SH-SY5Y (cell line): ENCODE measurements around the gene MRM2.

Experiments
- GATA2 ChIP-seq: IDR thresholded peaks from 2 replicates; pipeline ENCODE4 v1.6.1; 2011; ENCODE audit warnings: mild to moderate bottlenecking, low read depth, low read length
- GATA3 ChIP-seq: IDR thresholded peaks from 2 replicates; pipeline ENCODE4 v1.6.1; 2011; ENCODE audit warnings: low read depth, mild to moderate bottlenecking, low read length, moderate library complexity

MRM2 gene

DNA sequence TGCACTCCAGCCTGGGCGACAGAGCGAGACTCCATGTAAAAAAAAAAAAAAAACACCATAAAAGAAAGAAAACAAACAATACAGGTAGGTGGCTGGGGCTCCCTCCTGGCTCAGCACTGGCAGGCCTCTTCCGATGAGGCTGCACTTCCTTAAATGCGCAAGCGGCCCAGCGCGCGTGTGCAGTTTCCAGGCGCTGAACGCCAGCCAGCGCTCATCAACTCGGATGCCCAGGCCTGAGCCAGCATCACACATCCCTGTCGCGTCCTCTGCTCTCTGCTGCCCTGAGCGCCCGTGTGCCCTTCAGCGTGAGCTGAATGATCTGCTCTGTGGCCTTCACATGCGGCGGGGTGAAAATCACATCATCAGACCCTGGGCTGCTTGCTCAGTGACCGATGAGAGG lies 31.9 kb upstream of the MRM2 start:
- no peak for TF ChIP-seq GATA3
- no peak for TF ChIP-seq GATA2

DNA sequence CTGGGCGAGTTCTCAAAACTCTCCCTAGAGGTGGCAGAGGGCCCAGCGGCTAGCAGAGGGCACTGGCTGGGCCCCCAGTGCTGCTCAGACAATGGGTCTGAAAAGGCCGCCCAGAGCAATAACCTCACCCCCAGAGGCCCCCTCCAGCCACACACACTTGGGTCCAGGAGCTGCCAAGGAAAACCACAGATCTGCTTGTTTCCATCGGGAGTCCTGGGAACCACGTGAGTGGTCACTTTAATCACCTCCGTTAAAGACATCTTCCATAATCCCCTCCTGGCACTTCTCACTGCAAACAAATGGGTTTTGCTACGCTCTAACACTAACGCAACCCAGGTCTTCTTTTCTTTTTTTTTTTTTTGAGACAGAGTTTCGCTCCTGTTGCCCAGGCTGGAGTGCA lies 30.0 kb upstream of the MRM2 start:
- TF ChIP-seq GATA2 (no peak), GATA3 (no peak)

DNA sequence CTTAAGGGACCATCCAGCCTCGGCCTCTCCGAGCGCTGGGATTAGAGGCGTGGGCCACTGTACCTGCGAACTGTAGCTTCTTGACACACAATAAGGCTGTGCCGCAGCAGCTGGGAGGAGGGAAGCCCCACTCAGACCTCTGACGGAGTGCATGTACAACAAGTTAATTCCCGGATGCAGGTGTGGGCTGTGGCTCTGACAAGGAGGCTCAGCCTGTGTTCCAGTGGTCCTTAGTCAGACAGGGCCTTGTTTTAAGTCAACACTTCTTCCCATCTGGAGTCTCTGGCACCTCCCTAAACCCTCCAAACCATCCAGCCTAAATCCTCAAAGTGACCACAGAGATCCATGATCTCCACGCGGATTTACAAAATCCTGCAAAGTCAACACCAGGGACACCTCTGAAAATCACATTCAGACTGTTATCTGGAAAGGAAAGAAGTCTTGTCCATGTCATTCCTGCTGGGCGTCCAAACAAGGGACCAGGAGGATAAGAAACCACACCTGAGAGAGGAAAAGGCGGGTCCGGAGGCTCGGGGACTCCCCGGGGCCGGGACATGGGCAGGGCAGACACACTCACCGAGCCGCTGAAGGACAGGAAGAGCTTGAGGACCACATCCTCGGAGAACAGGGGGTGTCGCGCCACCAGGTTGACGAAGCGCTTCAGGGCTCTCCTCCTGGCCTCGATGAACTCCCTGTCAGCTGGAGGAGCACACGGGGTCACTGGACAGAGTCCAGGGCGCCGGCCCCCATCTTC lies 29.4 kb upstream of the MRM2 start:
- TF ChIP-seq GATA2, result no peak
- no peak for TF ChIP-seq GATA3

DNA sequence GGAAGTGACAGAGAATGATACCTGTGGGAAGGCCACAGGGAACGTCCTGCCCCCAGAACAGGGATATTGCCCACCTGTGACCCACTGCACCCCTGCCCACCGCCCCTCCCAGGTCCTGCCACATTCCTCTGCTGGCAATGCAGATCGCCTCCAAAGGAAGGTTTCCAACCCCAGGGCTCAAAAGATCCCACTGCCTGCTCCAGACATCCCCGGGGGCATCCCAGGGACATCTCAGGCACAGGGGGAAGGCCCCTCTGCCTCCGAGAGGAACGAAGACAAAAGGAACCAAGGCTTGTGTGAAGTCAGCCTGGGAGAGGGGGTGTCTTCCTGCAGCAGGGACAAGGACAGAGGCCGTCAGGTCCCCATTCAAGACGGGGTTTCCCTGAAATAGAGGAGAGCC lies 28.5 kb upstream of the MRM2 start:
- TF ChIP-seq GATA3 (no peak), GATA2 (no peak)

DNA sequence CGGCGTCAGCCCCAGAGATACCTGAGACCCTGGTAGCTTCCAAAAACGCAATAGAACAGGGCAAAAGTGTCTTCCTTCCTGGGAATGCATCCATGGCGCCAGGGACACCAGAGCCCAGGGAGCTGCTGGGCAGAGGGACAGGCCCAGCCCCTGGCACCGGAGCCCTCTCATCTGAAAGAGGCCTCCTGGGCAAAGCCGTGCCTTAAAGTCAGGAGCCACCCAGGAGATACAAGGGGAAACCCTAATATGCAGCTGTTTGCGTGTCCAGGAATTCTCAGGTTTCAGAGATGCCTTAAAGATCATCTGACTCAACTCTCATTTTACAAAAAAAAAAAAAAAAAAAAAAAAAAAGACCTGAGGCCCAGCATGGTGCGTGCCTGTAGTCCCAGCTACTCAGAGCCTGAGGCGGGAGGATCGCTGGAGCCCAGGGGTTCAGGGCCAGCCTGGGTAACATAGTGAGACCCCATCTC lies 28.0 kb upstream of the MRM2 start:
- TF ChIP-seq GATA2 (no peak), GATA3 (no peak)

DNA sequence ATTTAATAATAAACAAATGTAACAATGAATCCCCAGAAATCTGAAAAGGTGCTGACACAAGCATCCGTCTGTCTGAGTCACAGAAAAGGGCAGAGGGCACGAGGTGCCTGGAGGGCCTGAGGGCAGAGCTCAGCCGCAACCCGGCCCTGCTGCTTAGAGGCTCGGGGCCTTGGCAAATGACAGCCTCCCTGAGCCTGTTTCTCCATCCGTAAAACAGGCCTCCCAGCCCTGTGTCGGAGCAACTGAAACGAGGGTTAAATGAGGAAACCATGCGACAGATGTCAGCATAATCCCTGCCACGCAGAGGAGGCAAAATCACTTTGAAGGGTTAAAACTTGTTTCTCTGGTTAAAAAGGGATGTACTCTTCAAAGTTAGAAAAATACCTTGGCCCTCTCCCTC lies 24.9 kb upstream of the MRM2 start:
- TF ChIP-seq GATA3 (no peak), GATA2 (no peak)

DNA sequence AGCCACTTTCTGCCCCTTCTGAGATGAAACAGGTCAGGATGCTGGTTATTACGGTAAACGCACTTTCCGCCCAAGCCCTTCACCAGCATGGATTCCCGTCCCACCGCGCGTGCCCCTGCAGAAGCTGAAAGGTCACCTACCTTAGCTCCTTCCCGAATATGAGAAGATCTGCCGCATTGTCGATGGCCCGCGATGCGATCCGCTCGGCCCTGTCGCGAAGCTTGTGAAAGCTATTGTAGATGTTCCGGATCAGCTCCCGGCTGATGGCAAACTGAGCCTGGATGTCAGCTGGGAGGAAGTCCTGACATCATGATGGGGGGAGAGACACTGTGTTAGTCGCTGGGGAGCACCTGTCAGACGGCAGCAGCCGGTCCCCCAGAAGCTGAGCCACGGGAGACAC lies 22.2 kb upstream of the MRM2 start:
- TF ChIP-seq GATA3 (no peak), GATA2 (no peak)

DNA sequence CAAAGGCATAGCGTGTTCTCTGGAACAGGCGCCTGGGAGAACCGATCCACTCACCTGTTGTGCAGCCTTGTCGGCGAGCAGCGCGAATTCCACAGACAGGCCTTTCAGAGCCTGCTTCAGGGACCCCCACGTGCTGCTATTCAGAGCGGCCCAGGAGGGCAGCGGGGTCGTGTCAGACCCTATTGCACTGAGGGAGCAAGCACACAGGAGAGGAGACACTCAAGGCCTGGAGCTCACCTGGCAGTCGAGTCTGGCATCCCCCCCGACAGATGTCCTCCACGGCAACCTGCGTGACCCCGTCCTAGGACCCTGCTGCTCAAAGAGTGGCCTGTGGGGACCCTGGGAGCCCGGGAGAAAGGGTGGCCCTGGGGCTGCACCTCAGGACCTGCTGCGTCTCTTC lies 21.2 kb upstream of the MRM2 start:
- TF ChIP-seq GATA2 (no peak), GATA3 (no peak)

DNA sequence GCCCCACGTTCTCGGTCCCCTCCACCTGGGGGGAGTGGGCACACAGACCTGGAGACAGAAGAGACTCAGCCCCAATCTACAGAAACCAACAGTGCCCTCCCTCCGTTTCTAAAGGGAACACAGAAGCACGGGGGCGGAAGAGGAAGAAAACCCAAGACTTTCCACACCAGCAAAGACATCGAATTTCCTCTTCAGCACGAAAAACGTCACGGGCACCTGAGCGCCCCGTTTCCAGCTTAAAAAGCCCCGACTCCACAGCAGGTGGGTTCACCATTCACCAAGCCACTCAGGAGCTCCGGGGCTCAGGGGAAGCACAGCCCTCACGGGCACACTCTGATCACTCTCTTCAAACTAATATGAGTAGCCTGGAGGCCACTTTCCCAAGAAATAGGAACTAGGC lies 19.6 kb upstream of the MRM2 start:
- TF ChIP-seq GATA3 (no peak), GATA2 (no peak)

DNA sequence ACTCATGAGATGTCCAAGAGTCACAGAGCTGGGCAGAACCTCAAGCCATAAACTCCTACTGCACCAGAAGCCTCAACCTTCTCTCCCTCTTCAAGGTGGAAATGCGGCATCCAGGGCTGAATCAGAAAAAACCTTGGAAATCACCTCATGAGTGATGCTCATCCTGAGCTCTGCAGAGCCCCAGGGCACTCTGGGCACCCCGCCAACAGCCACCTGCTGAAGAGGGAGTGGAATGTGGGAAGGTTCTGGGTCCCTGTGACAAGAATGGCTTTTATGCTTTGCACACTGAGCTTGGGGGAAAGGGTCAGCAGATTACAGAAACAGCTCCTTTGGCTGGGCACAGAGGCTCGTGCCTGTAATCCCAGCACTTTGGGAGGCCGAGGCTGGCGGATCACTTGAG lies 18.8 kb upstream of the MRM2 start:
- TF ChIP-seq GATA3 (no peak), GATA2 (no peak)

DNA sequence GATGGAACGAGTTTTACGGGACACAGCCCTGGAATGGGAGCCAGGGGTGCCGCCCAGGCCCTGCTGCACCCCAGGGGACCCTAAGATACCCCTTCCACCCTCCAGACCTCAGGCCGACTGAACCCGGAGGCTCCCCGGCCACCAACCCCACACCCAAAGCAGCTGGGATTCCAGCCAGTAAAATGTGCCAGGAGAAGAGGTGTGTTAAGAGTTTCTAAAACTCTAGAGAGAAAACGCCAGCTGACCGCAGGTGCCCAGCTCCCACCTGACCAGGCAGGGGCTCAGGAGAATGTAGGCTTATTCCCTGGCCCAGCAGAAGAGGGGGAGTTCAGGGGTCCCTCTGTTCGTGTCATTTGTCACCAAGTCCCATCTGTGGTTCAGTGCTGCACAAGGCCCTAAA lies 17.5 kb upstream of the MRM2 start:
- TF ChIP-seq GATA3, result no peak
- TF ChIP-seq GATA2, result no peak

DNA sequence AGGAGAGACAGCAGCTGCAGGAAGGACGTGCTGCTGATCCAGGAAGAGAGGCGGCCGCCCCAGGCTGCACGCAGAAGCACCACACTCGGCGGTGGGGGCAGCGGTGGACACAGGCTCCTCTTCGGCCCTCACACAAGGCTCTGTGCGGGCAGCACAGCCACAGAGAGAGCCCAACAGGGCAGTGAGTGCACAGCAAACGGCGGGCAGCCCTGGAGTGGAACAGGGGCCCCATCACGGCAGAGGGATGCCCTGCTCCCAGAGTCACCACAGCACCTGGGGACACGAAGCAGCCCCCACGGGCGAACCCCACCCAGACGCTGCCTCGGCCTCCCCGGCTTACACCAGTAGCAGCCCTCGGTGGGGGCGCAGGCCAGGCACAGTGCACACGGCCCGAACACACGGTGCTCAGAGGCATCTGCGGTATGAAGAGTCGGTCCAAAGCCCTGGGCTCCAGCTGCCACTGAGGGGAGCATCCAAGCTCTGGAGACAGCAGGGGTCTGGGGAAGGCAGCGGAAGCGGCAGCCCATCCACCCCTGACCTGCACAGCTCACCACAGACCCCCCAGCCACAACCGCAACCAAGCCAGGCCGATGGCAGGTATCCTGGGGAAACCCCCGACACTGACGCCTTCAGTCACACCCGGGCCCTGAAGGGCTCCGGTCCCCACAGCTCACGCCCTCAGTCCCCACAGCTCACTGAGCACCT lies 16.8 kb upstream of the MRM2 start:
- TF ChIP-seq GATA3 (no peak), GATA2 (no peak)

DNA sequence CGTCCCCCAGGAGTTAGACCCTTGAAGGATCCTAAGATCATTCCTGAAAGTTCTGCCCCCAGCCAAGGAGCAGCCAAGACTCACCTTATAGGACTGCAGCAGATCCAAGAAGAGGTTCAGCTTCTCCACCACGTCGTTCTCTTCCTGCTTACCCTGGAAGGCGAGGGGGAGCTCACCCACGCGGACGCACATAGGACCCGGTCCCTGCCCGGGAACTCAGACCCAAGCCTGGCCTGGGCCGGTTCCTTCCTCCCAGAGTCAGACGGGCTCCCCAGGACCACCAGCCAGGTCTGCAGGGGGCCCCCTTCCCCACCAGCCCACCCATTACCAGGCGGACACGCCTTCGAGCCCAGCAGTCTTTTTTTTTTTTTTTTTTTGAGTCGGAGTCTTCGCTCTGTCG lies 15.6 kb upstream of the MRM2 start:
- TF ChIP-seq GATA2 (no peak), GATA3 (no peak)

DNA sequence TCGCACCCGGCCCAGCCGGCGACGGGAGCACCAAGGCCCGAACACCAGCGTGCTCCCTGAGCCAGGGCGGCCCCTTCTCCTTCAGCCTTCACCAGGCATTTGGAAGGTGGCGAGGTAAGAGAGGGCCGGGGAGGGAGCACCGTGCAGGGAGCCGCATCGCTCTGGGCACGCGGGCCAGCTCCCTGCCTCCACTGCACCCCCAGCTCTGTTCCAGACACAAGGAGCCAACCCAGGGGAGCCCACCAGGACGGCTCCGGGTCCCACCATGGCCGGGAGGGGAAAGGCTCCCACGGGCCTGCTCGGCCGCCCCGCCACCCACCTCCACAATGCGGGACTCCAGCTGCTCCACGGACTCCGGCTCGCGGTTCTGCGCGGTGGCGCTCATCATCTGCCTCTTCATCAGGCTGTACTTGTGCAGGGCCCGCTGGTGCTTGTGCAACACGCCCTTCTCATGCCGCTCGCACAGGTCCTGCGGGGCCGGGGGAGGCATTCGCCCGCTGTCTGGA lies 15.1 kb upstream of the MRM2 start:
- TF ChIP-seq GATA2 (no peak), GATA3 (no peak)
